K562 (cell line): ENCODE results near the gene UQCRHL. TPM values are rescaled to one million over a fixed set of nuclear protein-coding genes. Genes with fewer than 3 reads are reported as not detected.

Experiments used
- ARHGAP35 ChIP-seq: fragments of 450-650 bp; IDR thresholded peaks from 2 replicates; pipeline ENCODE4 v1.6.1; 2018; ENCODE audit not compliant: partially characterized antibody
- ARNT ChIP-seq, 2 experiments: fragments of 450-650 bp; IDR thresholded peaks; 2 replicates each; pipeline ENCODE4 v1.6.1; 2016; ENCODE audit warnings: mild to moderate bottlenecking in 1 of 2
- ASH1L ChIP-seq: fragments of 450-650 bp; IDR thresholded peaks from 2 replicates; pipeline ENCODE4 v1.6.1; 2018; ENCODE audit warnings: borderline replicate concordance, mild to moderate bottlenecking, low read depth; ENCODE audit not compliant: partially characterized antibody
- BCOR ChIP-seq: fragments of 450-650 bp; IDR thresholded peaks from 2 replicates; pipeline ENCODE4 v1.6.1; 2016
- BRD4 ChIP-seq: fragments of 200-600 bp; sonication (generic); IDR thresholded peaks from 2 replicates; pipeline ENCODE4 v1.6.1; 2017; ENCODE audit warnings: inconsistent platforms
- CBFB ChIP-seq: sonication (generic); formaldehyde crosslinking; IDR thresholded peaks from 2 replicates; pipeline ENCODE4 v1.4.0; 2020; ENCODE audit warnings: mild to moderate bottlenecking, missing genetic modification reagents
- CHD2 ChIP-seq: IDR thresholded peaks from 2 replicates; pipeline ENCODE4 v1.6.1; 2011; ENCODE audit warnings: low read depth, low read length
- DLX4 ChIP-seq: fragments of 250-450 bp; sonication (Bioruptor Pico); IDR thresholded peaks from 2 replicates; pipeline ENCODE4 v1.6.1; 2021; ENCODE audit warnings: mild to moderate bottlenecking
- JUNB ChIP-seq: fragments of 450-650 bp; formaldehyde crosslinking; conservative IDR thresholded peaks from 2 replicates; pipeline ENCODE4 v1.4.0; 2020; ENCODE audit warnings: mild to moderate bottlenecking
- KAT2B ChIP-seq: IDR thresholded peaks from one replicate; pipeline ENCODE4 v1.6.1; 2012; ENCODE audit warnings: low read depth, mild to moderate bottlenecking, control low read depth, inconsistent platforms, low read length, moderate library complexity
- MEF2D ChIP-seq: conservative IDR thresholded peaks from 2 replicates; pipeline ENCODE4 v1.6.1; 2016; ENCODE audit warnings: low read depth, missing genetic modification characterization, missing compliant biosample characterization
- MNT ChIP-seq, 2 experiments: fragments of 450-650 bp; conservative IDR thresholded peaks; 2 replicates each; pipeline ENCODE4 v1.6.1; 2017; ENCODE audit warnings: mild to moderate bottlenecking in 2 of 2, moderate library complexity in 2 of 2
- NRF1 ChIP-seq, 2 experiments: fragments of 450-650 bp; IDR thresholded peaks in 1 of 2; conservative IDR thresholded peaks in 1 of 2; 2 replicates each; pipeline ENCODE4 v1.6.1; 2014; ENCODE audit warnings: mild to moderate bottlenecking in 2 of 2
- SIN3A ChIP-seq, 2 experiments: fragments of 150-350 bp in 1 of 2; IDR thresholded peaks; 2 replicates each; pipeline ENCODE4 v1.6.1; 2011 to 2016; ENCODE audit warnings: borderline replicate concordance in 2 of 2, low read depth in 2 of 2, low read length in 2 of 2, mild to moderate bottlenecking in 2 of 2, moderate library complexity in 2 of 2; ENCODE audit not compliant: control insufficient read depth in 1 of 2
- SMAD1 ChIP-seq: fragments of 150-350 bp; IDR thresholded peaks from 2 replicates; pipeline ENCODE4 v1.6.1; 2014; ENCODE audit warnings: low read length, low read depth; ENCODE audit not compliant: partially characterized antibody
- TAF15 ChIP-seq: fragments of 200-400 bp; formaldehyde crosslinking; IDR thresholded peaks from 2 replicates; pipeline ENCODE4 v1.6.1; 2017; ENCODE audit warnings: mild to moderate bottlenecking, low read depth, low read length, moderate library complexity
- TAF9B ChIP-seq: fragments of 450-650 bp; IDR thresholded peaks from 2 replicates; pipeline ENCODE4 v1.6.1; 2018; ENCODE audit warnings: mild to moderate bottlenecking; ENCODE audit not compliant: partially characterized antibody
- TARDBP ChIP-seq: fragments of 450-650 bp; IDR thresholded peaks from 2 replicates; pipeline ENCODE4 v1.6.1; 2016
- TBL1XR1 ChIP-seq, 2 experiments: IDR thresholded peaks; 2 replicates each; pipeline ENCODE4 v1.6.1; 2012; ENCODE audit warnings: improper control_type of control experiment in 2 of 2, low read length in 2 of 2, mild to moderate bottlenecking in 1 of 2
- TCF7L2 ChIP-seq: fragments of 150-350 bp; IDR thresholded peaks from 2 replicates; pipeline ENCODE4 v1.6.1; 2016; ENCODE audit warnings: low read depth, mild to moderate bottlenecking, low read length, moderate library complexity
- TFAM ChIP-seq: fragments of 250-450 bp; sonication (Bioruptor Pico); conservative IDR thresholded peaks from 2 replicates; pipeline ENCODE4 v1.5.0; 2021; ENCODE audit warnings: mild to moderate bottlenecking, moderate library complexity
- XRCC3 ChIP-seq: fragments of 450-650 bp; IDR thresholded peaks from 2 replicates; pipeline ENCODE4 v1.6.1; 2017; ENCODE audit warnings: mild to moderate bottlenecking, moderate library complexity
- XRCC4 ChIP-seq: IDR thresholded peaks from one replicate; pipeline ENCODE4 v1.6.1; 2011; ENCODE audit not compliant: insufficient read depth, insufficient read length; ENCODE audit errors: extremely low read depth
- ZBTB43 ChIP-seq: sonication (generic); formaldehyde crosslinking; IDR thresholded peaks from 2 replicates; pipeline ENCODE4 v1.8.0; 2023; ENCODE audit warnings: mild to moderate bottlenecking, missing genetic modification reagents
- ZC3H4 ChIP-seq: sonication (generic); formaldehyde crosslinking; IDR thresholded peaks from 2 replicates; pipeline ENCODE4 v1.9.0; 2021; ENCODE audit warnings: missing genetic modification reagents, borderline replicate concordance
- polyA plus RNA-seq, 8 experiments: library from polyadenylated mRNA; depleted of rRNA in 4 of 8; stranded (reverse) in 5 of 8; unstranded in 3 of 8; fragments of >200 nt; fragmentation: Nextera tagmentation in 2 of 8; fragmentation: Illumina TruSeq in 1 of 8; extraction: Ambion mirVana in 2 of 8; extraction: Trizol in 1 of 8; gene quantifications; 2 replicates each; pipeline versions ENCODE4 v1.2.1 to v1.2.3, GENCODE V29; 2011 to 2014; ENCODE audit warnings: inconsistent platforms in 1 of 8, missing spikeins in 1 of 8
- total RNA-seq, 7 experiments: library from RNA; depleted of rRNA in 6 of 7; stranded (reverse); fragments of >200 nt in 6 of 7; fragmentation: Illumina TruSeq in 2 of 7; extraction: Trizol in 2 of 7; gene quantifications; 2 replicates each; pipeline versions ENCODE4 v1.2.1 to v1.2.3, GENCODE V29; 2011 to 2021; ENCODE audit warnings: low replicate concordance in 1 of 7

The UQCRHL gene
- total and polyA plus RNA-seq, 9 of the 15 experiments (the other 6 are each of a cell fraction or from before 2014, with no cell fraction given), result 5.1 to 41.3 (median 21.8) TPM

- no peak for TF ChIP-seq XRCC4
- no peak for TF ChIP-seq CBFB (CRISPR knock-in tag)
- peak; percentile 65 for TF ChIP-seq BCOR
- peak; percentile 61 to 70; a peak in 3 of 4 replicates for TF ChIP-seq TBL1XR1 (IDR thresholded peaks at IDR 0.05; ENCODE audit: low read length in 2 of 2)
- TF ChIP-seq KAT2B, result no peak
- peak; percentile 76 for TF ChIP-seq TAF9B
- TF ChIP-seq MNT (conservative IDR thresholded peaks at IDR 0.05), result peak; percentile 95 to 96
- no peak for TF ChIP-seq CHD2
- TF ChIP-seq TAF15, result no peak
- peak; percentile 32 to 50; a peak in 2 of 4 replicates for TF ChIP-seq SIN3A (IDR thresholded peaks at IDR 0.05; ENCODE audit: borderline replicate concordance in 2 of 2, control insufficient read depth in 1 of 2, low read depth in 2 of 2, low read length in 2 of 2)
- no peak for TF ChIP-seq DLX4 (CRISPR knock-in tag)
- no peak for TF ChIP-seq ARHGAP35
- TF ChIP-seq ARNT (IDR thresholded peaks at IDR 0.05), result peak in 1 of 2 experiments; percentile 68; a peak in 1 of 4 replicates
- no peak for TF ChIP-seq TCF7L2
- TF ChIP-seq JUNB, result no peak
- TF ChIP-seq XRCC3, result no peak
- no peak for TF ChIP-seq TARDBP
- TF ChIP-seq ZC3H4, result peak; percentile 85; the same call in 1 of the 2 replicates
- no peak for TF ChIP-seq TFAM (CRISPR knock-in tag)
- TF ChIP-seq ZBTB43, result no peak
- TF ChIP-seq ASH1L, result no peak
- TF ChIP-seq SMAD1, result no peak
- no peak for TF ChIP-seq NRF1 (conservative IDR thresholded peaks at IDR 0.05 in 1 of 2, IDR thresholded peaks at IDR 0.05 in 1 of 2)
- no peak for TF ChIP-seq BRD4
- TF ChIP-seq MEF2D (tag), result peak; percentile 62; the same call in 1 of the 2 replicates
Observed at GRCh38 chr1:15849775-15850324, 42.4 kb upstream of the UQCRHL start (continued).
